Epithelial cell of prostate (primary cell): ENCODE measurements around the gene CKAP5.
"Not testable (repeated sequence)": the region's sequence is repeated elsewhere in the genome, so short reads cannot be mapped to it uniquely, and the experiment has no call there.

Source experiments
- DNase-seq: peaks from one replicate; pipeline ENCODE4 v3.0.0-alpha.2; 2011; ENCODE audit warnings: low read depth, low spot score
- H3K27ac ChIP-seq: fragments of 450-650 bp; 2 replicates; pipeline ENCODE4 v1.5.1; 2017; ENCODE audit warnings: mild to moderate bottlenecking

CKAP5 gene

GRCh38 chr11:46710821-46711269, 135.2 kb downstream of the CKAP5 start:
- peak; percentile 18 for DNase-seq
- H3K27ac ChIP-seq = no peak overlapping the region

- not testable (repeated sequence) for H3K27ac ChIP-seq, DNase-seq
Observed at GRCh38 chr11:46709351-46709750, 136.7 kb downstream of the CKAP5 start.

GRCh38 chr11:46706886-46707285, 139.2 kb downstream of the CKAP5 start:
- no peak overlapping the region for H3K27ac ChIP-seq
- no peak for DNase-seq

GRCh38 chr11:46705070-46705688, 140.9 kb downstream of the CKAP5 start:
- no peak overlapping the region for H3K27ac ChIP-seq
- DNase-seq = no peak

- DNase-seq = no peak
- peak overlapping the region; percentile 89 for H3K27ac ChIP-seq
Observed at GRCh38 chr11:46701078-46701654, 144.9 kb downstream of the CKAP5 start.

GRCh38 chr11:46700241-46701077, 145.6 kb downstream of the CKAP5 start, which contains the start of the genes ARHGAP1 and ZNF408:
Gene ARHGAP1 (minus strand): TSS chr11:46700619. CDS start chr11:46696107, 4,512 bp downstream.
Gene ZNF408 (plus strand): TSS chr11:46701031. CDS start chr11:46701048, 17 bp downstream.
- peak; percentile 95 for DNase-seq
- peak within 1 kb of the TSS; percentile 89 for H3K27ac ChIP-seq

- no peak for DNase-seq
- H3K27ac ChIP-seq = no peak overlapping the region
Observed at GRCh38 chr11:46698597-46698996, 147.5 kb downstream of the CKAP5 start.

- H3K27ac ChIP-seq = no peak overlapping the region
- DNase-seq = no peak
Observed at GRCh38 chr11:46697723-46698122, 148.4 kb downstream of the CKAP5 start.

GRCh38 chr11:46697303-46697702, 148.8 kb downstream of the CKAP5 start:
- H3K27ac ChIP-seq = no peak overlapping the region
- no peak for DNase-seq

- no peak overlapping the region for H3K27ac ChIP-seq
- no peak for DNase-seq
Observed at GRCh38 chr11:46696212-46696558, 149.9 kb downstream of the CKAP5 start.

- no peak overlapping the region for H3K27ac ChIP-seq
- DNase-seq = no peak
Observed at GRCh38 chr11:46695345-46696211, 150.5 kb downstream of the CKAP5 start.

GRCh38 chr11:46694607-46695006, 151.5 kb downstream of the CKAP5 start:
- H3K27ac ChIP-seq = peak overlapping the region; percentile 74

GRCh38 chr11:46694072-46694471, 152.0 kb downstream of the CKAP5 start:
- H3K27ac ChIP-seq = peak overlapping the region; percentile 74
- no peak for DNase-seq

More at GRCh38 chr11:46694607-46695006, 151.5 kb downstream of the CKAP5 start:
- no peak for DNase-seq

GRCh38 chr11:46693597-46694012, 152.5 kb downstream of the CKAP5 start:
- peak overlapping the region; percentile 74 for H3K27ac ChIP-seq

More at GRCh38 chr11:46693597-46694012, 152.5 kb downstream of the CKAP5 start:
- DNase-seq = peak; percentile 24
